ENCODE results near the gene LIPK. TPM values are rescaled to one million over a fixed set of nuclear protein-coding genes. Genes with fewer than 3 reads are reported as not detected.

The LIPK gene, protein sequence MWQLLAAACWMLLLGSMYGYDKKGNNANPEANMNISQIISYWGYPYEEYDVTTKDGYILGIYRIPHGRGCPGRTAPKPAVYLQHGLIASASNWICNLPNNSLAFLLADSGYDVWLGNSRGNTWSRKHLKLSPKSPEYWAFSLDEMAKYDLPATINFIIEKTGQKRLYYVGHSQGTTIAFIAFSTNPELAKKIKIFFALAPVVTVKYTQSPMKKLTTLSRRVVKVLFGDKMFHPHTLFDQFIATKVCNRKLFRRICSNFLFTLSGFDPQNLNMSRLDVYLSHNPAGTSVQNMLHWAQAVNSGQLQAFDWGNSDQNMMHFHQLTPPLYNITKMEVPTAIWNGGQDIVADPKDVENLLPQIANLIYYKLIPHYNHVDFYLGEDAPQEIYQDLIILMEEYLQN
- not detected in 2 replicates for total RNA-seq (2014; rRNA removed; shearing (Covaris generic))
- not detected in 2 replicates for polyA plus RNA-seq (2016; fragmentation: Nextera tagmentation; extraction: Ambion mirVana)

DNA sequence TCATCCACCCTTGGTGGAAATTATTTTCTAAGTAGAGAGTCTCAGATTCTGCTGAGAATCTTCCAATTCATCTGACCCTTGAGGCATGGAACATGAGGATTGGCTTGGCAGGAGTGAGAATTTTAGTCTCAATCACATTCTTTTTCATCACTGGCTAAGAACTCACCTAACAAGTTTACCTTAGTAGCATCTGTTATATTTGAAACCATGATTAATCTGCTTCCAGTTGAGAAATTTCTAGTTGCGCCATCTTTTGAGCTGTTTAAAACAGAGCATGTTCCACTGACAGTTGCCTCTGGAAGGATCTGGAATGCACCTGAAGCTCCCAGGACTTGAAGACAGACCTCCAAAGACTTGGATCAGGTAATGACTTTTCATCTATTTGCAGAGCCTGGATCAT is at the start of gene LIPK:
LIPK (plus strand) TSS at position 292 of the 400 bp plus-strand sequence. CDS start 18,295 bp downstream, outside the sequence.
- WGBS, 2 experiments (ENCODE audit: low coverage in 1 of 2, low lambda C conversion rate in 2 of 2, missing lambda C conversion rate in 2 of 2), result 100% methylated on average over 1 of the region's 1 CpG
- H3K36me3 ChIP-seq (ENCODE audit: low read depth), result no peaks in the 10 kb centered on the region
- peaks cover 13% of the 10 kb centered on the region; the same call in 1 of the 2 replicates for H3F3A ChIP-seq (ENCODE audit: insufficient read depth)
- H3K4me1 ChIP-seq (ENCODE audit: insufficient read depth), result peaks cover 12% of the 10 kb centered on the region
- H3K27ac ChIP-seq, result no peak within 1 kb of the TSS
- no peaks in the 10 kb centered on the region for H3K9me2 ChIP-seq (ENCODE audit: insufficient read depth)
- H3K79me2 ChIP-seq (ENCODE audit: insufficient read depth), result no peaks in the 10 kb centered on the region
- no peak within 1 kb of the TSS for H3K9ac ChIP-seq
- in situ Hi-C loops (cut with MboI), result no loop called here
- peaks cover 11% of the 10 kb centered on the region for H3K27me3 ChIP-seq (replicated peaks; ENCODE audit: insufficient read depth)
- no peak for DNase-seq
- TF ChIP-seq EZH2 (IDR thresholded peaks at IDR 0.05; ENCODE audit: insufficient read depth, poor library complexity, severe bottlenecking), result no peak
- TF ChIP-seq EZH2phosphoT487 (IDR thresholded peaks at IDR 0.05; ENCODE audit: insufficient read depth, low read depth), result no peak
- no peak within 1 kb of the TSS for H3K4me3 ChIP-seq
- H3K9me3 ChIP-seq (ENCODE audit: low read depth), result no peaks in the 10 kb centered on the region
- H3K4me2 ChIP-seq (ENCODE audit: unreplicated experiment), result no peak within 1 kb of the TSS
- no peak within 1 kb of the TSS for H2AFZ ChIP-seq
- no peaks in the 10 kb centered on the region for H4K20me1 ChIP-seq (ENCODE audit: insufficient read depth)

DNA sequence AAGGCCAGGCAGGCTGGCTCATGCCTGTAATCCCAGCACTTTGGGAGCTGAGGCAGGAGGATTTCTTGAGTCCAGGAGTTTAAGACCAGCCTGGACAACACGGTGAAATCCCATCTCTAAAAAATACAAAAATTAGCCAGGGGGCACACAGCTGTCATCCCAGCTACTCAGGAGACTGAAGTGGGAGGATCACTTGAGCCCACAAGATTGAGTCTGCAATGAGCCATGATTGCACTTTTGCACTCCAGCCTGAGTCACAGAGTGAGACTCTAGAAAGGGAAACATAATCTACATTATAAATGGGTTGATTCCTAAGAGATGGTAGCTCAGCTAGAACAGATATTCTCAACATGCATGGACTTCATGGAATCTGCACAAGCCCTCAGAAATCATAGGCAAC is 48.1 kb upstream of the LIPK start:
- Histone ChIP-seq H3K9me3 (ENCODE audit: low read depth) (no peaks in the 10 kb centered on the region), H3K4me2 (ENCODE audit: unreplicated experiment) (no peak overlapping the region), H3K9ac (no peak overlapping the region), H3K4me1 (ENCODE audit: insufficient read depth) (peaks cover 41% of the 10 kb centered on the region), H3K9me2 (ENCODE audit: insufficient read depth) (no peaks in the 10 kb centered on the region), H3K27me3 (replicated peaks; ENCODE audit: insufficient read depth) (no peaks in the 10 kb centered on the region), H2AFZ (no peak overlapping the region), H3K36me3 (ENCODE audit: low read depth) (no peaks in the 10 kb centered on the region), H3F3A (ENCODE audit: insufficient read depth) (peaks cover 39% of the 10 kb centered on the region), H3K79me2 (ENCODE audit: insufficient read depth) (no peaks in the 10 kb centered on the region), H3K4me3 (no peak overlapping the region), H3K27ac (no peak overlapping the region), H4K20me1 (ENCODE audit: insufficient read depth) (no peaks in the 10 kb centered on the region)
- no peak for TF ChIP-seq EZH2 (IDR thresholded peaks at IDR 0.05; ENCODE audit: insufficient read depth, poor library complexity, severe bottlenecking)
- TF ChIP-seq EZH2phosphoT487 (IDR thresholded peaks at IDR 0.05; ENCODE audit: insufficient read depth, low read depth), result no peak
- DNase-seq, result peak; percentile 63
- in situ Hi-C loops (cut with MboI), result no loop called here
- 14 to 23% methylated on average over 1 of the region's 1 CpG for WGBS, 2 experiments (ENCODE audit: low coverage in 1 of 2, low lambda C conversion rate in 2 of 2, missing lambda C conversion rate in 2 of 2)

DNA sequence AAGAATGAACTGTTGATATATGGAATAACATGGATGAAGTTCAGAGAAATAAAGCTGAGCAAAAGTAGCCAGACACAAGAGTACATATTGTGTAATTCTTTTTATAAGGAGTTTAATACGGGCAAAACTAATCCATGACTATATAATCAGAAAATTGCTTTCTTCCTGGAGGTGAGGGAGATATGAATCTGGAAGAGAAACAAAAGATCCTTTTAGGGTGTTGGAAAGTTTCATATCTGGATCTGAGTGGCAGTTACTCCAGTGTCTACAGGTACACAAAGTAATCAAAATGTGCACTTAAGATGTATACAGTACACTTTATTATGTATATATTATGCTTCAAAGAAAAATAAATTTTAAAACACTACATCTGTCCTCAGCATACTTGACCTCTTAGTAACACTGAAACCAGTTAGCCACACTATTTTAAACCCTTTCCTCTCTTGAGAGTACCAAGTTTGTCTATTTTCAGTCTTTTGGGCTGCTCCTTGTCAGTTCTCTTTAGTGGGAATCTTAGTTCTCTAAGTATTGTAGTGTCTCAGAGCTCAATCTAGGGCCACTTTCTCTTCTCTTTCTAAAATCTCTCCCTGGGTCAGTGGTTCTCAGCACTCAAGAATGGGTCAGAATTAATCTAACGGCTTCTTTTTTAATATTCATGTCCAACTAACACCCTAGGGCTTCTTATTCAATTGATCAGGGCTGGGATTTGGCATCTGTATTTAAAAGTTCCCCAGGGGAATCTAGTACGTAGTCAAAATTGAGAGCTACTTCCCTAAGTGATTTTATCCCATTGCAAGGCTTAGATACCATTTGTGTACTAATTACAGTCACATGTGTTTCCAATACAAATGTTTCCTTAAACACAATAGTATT is 46.1 kb upstream of the LIPK start:
- no peaks in the 10 kb centered on the region for H3K27me3 ChIP-seq (replicated peaks; ENCODE audit: insufficient read depth)
- no peaks in the 10 kb centered on the region for H3K9me2 ChIP-seq (ENCODE audit: insufficient read depth)
- TF ChIP-seq EZH2 (IDR thresholded peaks at IDR 0.05; ENCODE audit: insufficient read depth, poor library complexity, severe bottlenecking) (no peak), EZH2phosphoT487 (IDR thresholded peaks at IDR 0.05; ENCODE audit: insufficient read depth, low read depth) (no peak)
- H3K4me1 ChIP-seq (ENCODE audit: insufficient read depth), result peaks cover 40% of the 10 kb centered on the region
- H3F3A ChIP-seq (ENCODE audit: insufficient read depth), result peaks cover 37% of the 10 kb centered on the region
- DNase-seq, result peak; percentile 39
- no peaks in the 10 kb centered on the region for H3K36me3 ChIP-seq (ENCODE audit: low read depth)
- H3K27ac ChIP-seq, result 0 out of 2 replicates have a peak overlapping the region, but pooled peaks have one; percentile 15
- H2AFZ ChIP-seq, result peak overlapping the region; percentile 31
- H3K4me3 ChIP-seq, result peak overlapping the region; percentile 13; the same call in 1 of the 2 replicates
- no peaks in the 10 kb centered on the region for H3K9me3 ChIP-seq (ENCODE audit: low read depth)
- H3K79me2 ChIP-seq (ENCODE audit: insufficient read depth), result no peaks in the 10 kb centered on the region
- peak overlapping the region; percentile 30 for H3K4me2 ChIP-seq (ENCODE audit: unreplicated experiment)
- WGBS, 2 experiments (ENCODE audit: low coverage in 1 of 2, low lambda C conversion rate in 2 of 2, missing lambda C conversion rate in 2 of 2), result 27 to 30% methylated on average over 3 of the region's 3 CpGs
- in situ Hi-C loops (cut with MboI), result no loop called here
- no peaks in the 10 kb centered on the region for H4K20me1 ChIP-seq (ENCODE audit: insufficient read depth)
- H3K9ac ChIP-seq, result no peak overlapping the region

DNA sequence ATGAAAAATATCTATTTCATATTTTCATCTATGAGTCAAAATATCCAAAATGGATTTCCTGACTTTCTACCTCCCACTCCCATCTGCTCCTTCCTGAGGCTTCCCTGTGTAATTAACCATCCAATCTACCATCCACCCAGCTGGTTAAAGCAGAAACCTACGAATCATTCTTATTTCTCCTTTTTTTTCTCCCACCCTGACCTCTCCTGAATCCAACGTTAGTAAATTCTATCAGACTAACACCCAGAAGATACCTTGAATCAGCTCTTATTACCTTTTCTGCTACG is 45.5 kb upstream of the LIPK start:
- TF ChIP-seq EZH2phosphoT487 (IDR thresholded peaks at IDR 0.05; ENCODE audit: insufficient read depth, low read depth), result no peak
- no peak for TF ChIP-seq EZH2 (IDR thresholded peaks at IDR 0.05; ENCODE audit: insufficient read depth, poor library complexity, severe bottlenecking)
- DNase-seq, result no peak
- peak overlapping the region; percentile 31 for H2AFZ ChIP-seq
- no peaks in the 10 kb centered on the region for H3K36me3 ChIP-seq (ENCODE audit: low read depth)
- H3K79me2 ChIP-seq (ENCODE audit: insufficient read depth), result no peaks in the 10 kb centered on the region
- H3K9me3 ChIP-seq (ENCODE audit: low read depth), result no peaks in the 10 kb centered on the region
- in situ Hi-C loops (cut with MboI), result no loop called here
- H3K4me1 ChIP-seq (ENCODE audit: insufficient read depth), result peaks cover 40% of the 10 kb centered on the region
- H3K9ac ChIP-seq, result no peak overlapping the region
- H3K27me3 ChIP-seq (replicated peaks; ENCODE audit: insufficient read depth), result no peaks in the 10 kb centered on the region
- H3K4me2 ChIP-seq (ENCODE audit: unreplicated experiment), result peak overlapping the region; percentile 30
- H3K9me2 ChIP-seq (ENCODE audit: insufficient read depth), result no peaks in the 10 kb centered on the region
- peaks cover 37% of the 10 kb centered on the region for H3F3A ChIP-seq (ENCODE audit: insufficient read depth)
- WGBS, 2 experiments (ENCODE audit: low coverage in 1 of 2, low lambda C conversion rate in 2 of 2, missing lambda C conversion rate in 2 of 2), result 54 to 58% methylated on average over 3 of the region's 3 CpGs
- no peak overlapping the region for H3K4me3 ChIP-seq
- H4K20me1 ChIP-seq (ENCODE audit: insufficient read depth), result no peaks in the 10 kb centered on the region
- H3K27ac ChIP-seq, result no peak overlapping the region
